IMR-90 (cell line): ENCODE data around the gene ASPHD2. TPM values are rescaled to one million over a fixed set of nuclear protein-coding genes. Genes with fewer than 3 reads are reported as not detected.

Experiments
- ATAC-seq: fragments of 200-7000 bp; cut with Tn5 transposase; 2 replicates; pipeline ENCODE4 v1.9.1; 2020; ENCODE audit warnings: low read depth, mild to moderate bottlenecking, moderate library complexity
- BruUV-seq: library from RNA; stranded (reverse); fragments of 400-500 nt; replicated peaks from 2 replicates; lab custom pipeline; 2021; lab: Mats Ljungman, UMichigan
- CTCF ChIA-PET: fragments of 300-600 bp; formaldehyde crosslinking; extraction: SDS; loops from one replicate; lab custom pipeline; 2021; ENCODE audit warnings: antibody characterized with exemption; lab: Yijun Ruan, JAX
- POLR2A ChIA-PET: fragments of 300-600 bp; sonication (Branson Sonifier 250); formaldehyde crosslinking; loops from one replicate; lab custom pipeline; 2022; ENCODE audit warnings: antibody characterized with exemption; ENCODE audit not compliant: unreplicated experiment; lab: Charles Lee
- DNase-seq: peaks from one replicate; pipeline ENCODE4 v3.0.0; 2013
- H2AFZ ChIP-seq: replicated peaks from 2 replicates; pipeline ENCODE3; 2013; ENCODE audit warnings: low read length, mild to moderate bottlenecking; ENCODE audit not compliant: poor library complexity
- H2AK5ac ChIP-seq: 2 replicates; pipeline ENCODE4 v1.6.1; 2013; ENCODE audit warnings: low read depth, low read length, inconsistent platforms
- H2AK9ac ChIP-seq: replicated peaks from 2 replicates; pipeline ENCODE3; 2013; ENCODE audit warnings: mild to moderate bottlenecking, low read depth, low read length, moderate library complexity; ENCODE audit not compliant: poor library complexity
- H2BK120ac ChIP-seq: 2 replicates; pipeline ENCODE4 v1.6.1; 2013; ENCODE audit warnings: low read depth, low read length, inconsistent platforms
- H2BK15ac ChIP-seq: 3 replicates; pipeline ENCODE4 v1.6.1; 2013; ENCODE audit warnings: low read depth, low read length, inconsistent platforms
- H2BK20ac ChIP-seq: 2 replicates; pipeline ENCODE4 v1.6.1; 2013; ENCODE audit warnings: low read depth, mild to moderate bottlenecking, inconsistent platforms, low read length, moderate library complexity
- H2BK5ac ChIP-seq: 2 replicates; pipeline ENCODE4 v1.6.1; 2013; ENCODE audit warnings: mild to moderate bottlenecking, low read depth, low read length, inconsistent platforms; ENCODE audit not compliant: poor library complexity, severe bottlenecking
- H3K14ac ChIP-seq: replicated peaks from 2 replicates; pipeline ENCODE4 v1.6.1; 2013; ENCODE audit warnings: low read depth, low read length, inconsistent platforms
- H3K18ac ChIP-seq: 2 replicates; pipeline ENCODE4 v1.6.1; 2013; ENCODE audit warnings: low read depth, low read length, control low read depth
- H3K23ac ChIP-seq: 2 replicates; pipeline ENCODE4 v1.6.1; 2013; ENCODE audit warnings: low read depth, low read length, inconsistent platforms
- H3K27ac ChIP-seq: 2 replicates; pipeline ENCODE4 v1.5.1; 2013; ENCODE audit warnings: mild to moderate bottlenecking, control low read depth, low read length; ENCODE audit not compliant: insufficient read depth
- H3K27me3 ChIP-seq: 2 replicates; pipeline ENCODE4 v1.6.1; 2013; ENCODE audit warnings: low read length; ENCODE audit not compliant: control insufficient read depth, insufficient read depth
- H3K36me3 ChIP-seq: 2 replicates; pipeline ENCODE4 v1.6.1; 2013; ENCODE audit warnings: low read length, mixed read lengths; ENCODE audit not compliant: control insufficient read depth, insufficient read depth
- H3K4ac ChIP-seq: 2 replicates; pipeline ENCODE4 v1.6.1; 2013; ENCODE audit warnings: low read depth, low read length, inconsistent platforms
- H3K4me1 ChIP-seq: 2 replicates; pipeline ENCODE4 v1.6.1; 2013; ENCODE audit warnings: low read length, mixed read lengths; ENCODE audit not compliant: control insufficient read depth, insufficient read depth
- H3K4me2 ChIP-seq: 2 replicates; pipeline ENCODE4 v1.6.1; 2013; ENCODE audit warnings: low read depth, mild to moderate bottlenecking, control low read depth, low read length, moderate library complexity
- H3K4me3 ChIP-seq: 2 replicates; pipeline ENCODE4 v1.5.1; 2013; ENCODE audit warnings: low read depth, mild to moderate bottlenecking, control low read depth, low read length, moderate library complexity; ENCODE audit not compliant: insufficient read depth
- H3K56ac ChIP-seq: 2 replicates; pipeline ENCODE4 v1.6.1; 2013; ENCODE audit warnings: low read length, inconsistent platforms; ENCODE audit not compliant: insufficient read depth; ENCODE audit errors: extremely low read depth
- H3K79me1 ChIP-seq, 2 experiments: 2 replicates each; pipeline ENCODE4 v1.6.1; 2013; ENCODE audit warnings: low read length in 2 of 2, inconsistent platforms in 1 of 2, low read depth in 1 of 2
- H3K9ac ChIP-seq: 2 replicates; pipeline ENCODE4 v1.6.1; 2013; ENCODE audit warnings: low read depth, low read length, control low read depth
- H3K9me1 ChIP-seq: 2 replicates; pipeline ENCODE4 v1.6.1; 2013; ENCODE audit warnings: low read length, inconsistent platforms; ENCODE audit not compliant: insufficient read depth
- H3K9me3 ChIP-seq: 2 replicates; pipeline ENCODE4 v1.6.1; 2013; ENCODE audit warnings: low read length; ENCODE audit not compliant: control insufficient read depth, insufficient read depth
- H4K20me1 ChIP-seq: 2 replicates; pipeline ENCODE4 v1.6.1; 2013; ENCODE audit warnings: low read length, inconsistent platforms; ENCODE audit not compliant: insufficient read depth
- H4K5ac ChIP-seq: 2 replicates; pipeline ENCODE4 v1.6.1; 2013; ENCODE audit warnings: mild to moderate bottlenecking, low read depth, low read length, control low read depth
- H4K8ac ChIP-seq, 2 experiments: 2 replicates each; pipeline ENCODE4 v1.6.1; 2013; ENCODE audit warnings: low read depth in 2 of 2, low read length in 2 of 2, control low read depth in 1 of 2, inconsistent platforms in 1 of 2
- H4K91ac ChIP-seq: 2 replicates; pipeline ENCODE4 v1.6.1; 2013; ENCODE audit warnings: low read depth, low read length, inconsistent platforms; ENCODE audit not compliant: insufficient read depth
- BHLHE40 ChIP-seq: fragments of 150-350 bp; IDR thresholded peaks from 2 replicates; pipeline ENCODE4 v1.6.1; 2016; ENCODE audit warnings: mild to moderate bottlenecking, low read depth, low read length
- CHD1 ChIP-seq: IDR thresholded peaks from 2 replicates; pipeline ENCODE4 v1.6.1; 2012; ENCODE audit warnings: low read depth, low read length, improper control_type of control experiment
- ELK1 ChIP-seq: fragments of 150-350 bp; IDR thresholded peaks from 2 replicates; pipeline ENCODE4 v1.6.1; 2016; ENCODE audit warnings: low read depth, mild to moderate bottlenecking, low read length, moderate library complexity, borderline replicate concordance
- FOS ChIP-seq: fragments of 150-350 bp; IDR thresholded peaks from 2 replicates; pipeline ENCODE4 v1.6.1; 2016; ENCODE audit warnings: low read depth, low read length
- MAFK ChIP-seq: IDR thresholded peaks from 2 replicates; pipeline ENCODE4 v1.6.1; 2012; ENCODE audit warnings: low read depth, low read length, improper control_type of control experiment
- MAZ ChIP-seq: IDR thresholded peaks from 2 replicates; pipeline ENCODE4 v1.6.1; 2012; ENCODE audit warnings: low read depth, mild to moderate bottlenecking, low read length, improper control_type of control experiment, moderate library complexity, borderline replicate concordance
- MXI1 ChIP-seq: IDR thresholded peaks from 2 replicates; pipeline ENCODE4 v1.6.1; 2012; ENCODE audit warnings: low read depth, mild to moderate bottlenecking, low read length, moderate library complexity, borderline replicate concordance
- NFE2L2 ChIP-seq: fragments of 150-350 bp; IDR thresholded peaks from 2 replicates; pipeline ENCODE4 v1.6.1; 2016; ENCODE audit warnings: low read depth, mild to moderate bottlenecking, low read length
- POLR2A ChIP-seq: IDR thresholded peaks from 2 replicates; pipeline ENCODE4 v1.6.1; 2012; ENCODE audit warnings: mild to moderate bottlenecking, low read depth, low read length
- RAD21 ChIP-seq: IDR thresholded peaks from 2 replicates; pipeline ENCODE4 v1.6.1; 2012; ENCODE audit warnings: low read length, improper control_type of control experiment
- RCOR1 ChIP-seq: IDR thresholded peaks from 2 replicates; pipeline ENCODE4 v1.6.1; 2012; ENCODE audit warnings: mild to moderate bottlenecking, low read length, improper control_type of control experiment; ENCODE audit not compliant: insufficient replicate concordance
- RFX5 ChIP-seq: IDR thresholded peaks from 2 replicates; pipeline ENCODE4 v1.8.0; 2012; ENCODE audit warnings: low read depth, mild to moderate bottlenecking, low read length, moderate library complexity
- USF2 ChIP-seq: fragments of 150-350 bp; IDR thresholded peaks from 2 replicates; pipeline ENCODE4 v1.6.1; 2017; ENCODE audit warnings: mild to moderate bottlenecking, antibody characterized with exemption, low read length, low read depth
- WGBS, 2 experiments: methylation state at CpG; one replicate each; pipeline versions ENCODE4 v1.1.5 to v1.1.7; 2013; ENCODE audit warnings: missing lambda C conversion rate in 2 of 2; ENCODE audit not compliant: insufficient read length in 1 of 2; ENCODE audit errors: extremely low coverage in 2 of 2; 5-methylcytosine and 5-hydroxymethylcytosine counted together
- dilution Hi-C: fragments of 300-500 bp; cut with HindIII; formaldehyde crosslinking; loops from one replicate; pipeline ENCODE4 v1.14.3; 2018; ENCODE audit warnings: low sequenced_read_pairs; ENCODE audit not compliant: unreplicated experiment
- in situ Hi-C: fragments of 300-500 bp; cut with MboI; formaldehyde crosslinking; loops from 3 replicates; pipeline ENCODE4 v1.14.3; 2019; ENCODE audit warnings: low sequenced_read_pairs, inconsistent platforms, mixed read lengths
- intact Hi-C: fragments of 100-400 bp; cut with micrococcal nuclease; formaldehyde crosslinking; loops from 2 replicates; pipeline ENCODE4 v1.10.0; 2022
- polyA plus RNA-seq, 3 experiments: library from polyadenylated mRNA; depleted of rRNA; stranded (reverse); fragments of >200 nt; gene quantifications; 2 replicates each; pipeline ENCODE4 v1.2.3, GENCODE V29; 2012; ENCODE audit warnings: low replicate concordance in 1 of 3
- total RNA-seq: library from RNA; depleted of rRNA; stranded (reverse); fragments of >200 nt; gene quantifications from 2 replicates; pipeline ENCODE4 v1.2.3, GENCODE V29; 2012

The ASPHD2 gene
- total and polyA plus RNA-seq, 2 of the 4 experiments (the other 2 are of a cell fraction), result 1.3 to 1.4 TPM

- Histone ChIP-seq H3K79me1 (peaks cover 3 to 15% of the 10 kb centered on the region in 2 experiments; a peak in 3 of 4 replicates), H2BK120ac (no peak overlapping the region), H4K91ac (no peak overlapping the region), H2AFZ (no peak overlapping the region), H3K4ac (no peak overlapping the region), H3K23ac (no peak overlapping the region), H2BK5ac (no peak overlapping the region), H3K9me3 (no peaks in the 10 kb centered on the region), H2AK9ac (no peak overlapping the region), H3K9me1 (no peaks in the 10 kb centered on the region; the same call in 1 of the 2 replicates), H3K27me3 (no peaks in the 10 kb centered on the region), H3K56ac (no peak overlapping the region), H4K8ac (no peak overlapping the region), H2BK20ac (no peak overlapping the region), H3K9ac (no peak overlapping the region), H2AK5ac (no peak overlapping the region), H3K36me3 (peaks cover 48% of the 10 kb centered on the region), H3K4me2 (no peak overlapping the region), H3K18ac (no peak overlapping the region), H3K4me3 (no peak overlapping the region), H2BK15ac (no peak overlapping the region), H3K4me1 (no peaks in the 10 kb centered on the region), H4K20me1 (0 out of 2 replicates have a peak, but pooled peaks cover 6% of the 10 kb centered on the region), H3K14ac (no peak overlapping the region), H4K5ac (no peak overlapping the region), H3K27ac (no peak overlapping the region)
- intact Hi-C loops (loop anchor here (1.0 kb wide), 1 partner anchor 41 kb away; no protein-coding TSS in a partner anchor), dilution Hi-C loops (no loop called here), in situ Hi-C loops (loop anchor here (5.0 kb wide), 1 partner anchor 58 kb away; no protein-coding TSS in a partner anchor)
- no peak for TF ChIP-seq USF2
- TF ChIP-seq NFE2L2, result no peak
- TF ChIP-seq POLR2A, result no peak
- TF ChIP-seq RAD21, result no peak
- no peak for TF ChIP-seq MAFK
- TF ChIP-seq ELK1, result no peak
- no peak for TF ChIP-seq RFX5
- no peak for TF ChIP-seq BHLHE40
- no peak for TF ChIP-seq MAZ
- TF ChIP-seq FOS, result no peak
- no peak for TF ChIP-seq RCOR1
- TF ChIP-seq MXI1, result no peak
- TF ChIP-seq CHD1, result no peak
- DNase-seq (no peak), ATAC-seq (no peak)
- WGBS, 2 experiments, result 100% methylated on average over 3 of the region's 6 CpGs; no CpG with 5 or more reads in 1 of the 2 experiments
- ChIA-PET CTCF (interaction anchor here (0.7 to 2.8 kb wide), 4 partner anchors 14 to 96 kb away, joined by 3 to 14 read pairs (median 3); no protein-coding TSS in a partner anchor), POLR2A (no interaction called here)
- no TSS peak for BruUV-seq
Measured at GRCh38 chr22:26460202-26460601, 31.1 kb downstream of the ASPHD2 start.
